NB4 (cell line): ENCODE results near the gene BRD7.

Source experiments
- CTCF ChIP-seq: IDR thresholded peaks from one replicate; pipeline ENCODE4 v1.5.1; 2012; ENCODE audit warnings: low read depth, low read length
- MAX ChIP-seq: IDR thresholded peaks from 2 replicates; pipeline ENCODE4 v1.6.1; 2011; ENCODE audit warnings: low read depth, low read length

- TF ChIP-seq CTCF = no peak
- TF ChIP-seq MAX = no peak
These were observed 54.1 kb downstream of the BRD7 start for GRCh38 chr16:50314665-50315064.
